Epithelial cell of esophagus (primary cell): ENCODE measurements around the gene SH3GL2.
A peak's percentile ranks its signal among the peaks of the same experiment; 100 is the strongest.

Experiments
- DNase-seq: peaks from one replicate; pipeline ENCODE4 v3.0.0; 2010; ENCODE audit warnings: low read depth
- H3K4me3 ChIP-seq: 2 replicates; pipeline ENCODE4 v1.5.1; 2011; ENCODE audit warnings: mild to moderate bottlenecking, low read length, control low read depth
- CTCF ChIP-seq: IDR thresholded peaks from 2 replicates; pipeline ENCODE4 v1.5.1; 2011; ENCODE audit warnings: low read depth, mild to moderate bottlenecking, low read length, control low read depth, inconsistent platforms; ENCODE audit not compliant: insufficient read depth; ENCODE audit errors: missing control alignments

Gene SH3GL2

GRCh38 chr9:17734674-17735073 is 155.8 kb downstream of the SH3GL2 start:
- no peak for DNase-seq
- H3K4me3 ChIP-seq: no peak overlapping the region
- TF ChIP-seq CTCF: no peak

GRCh38 chr9:17735859-17736258 is 157.0 kb downstream of the SH3GL2 start:
- no peak overlapping the region for H3K4me3 ChIP-seq
- no peak for DNase-seq
- no peak for TF ChIP-seq CTCF

- no peak for DNase-seq
- TF ChIP-seq CTCF: no peak
- H3K4me3 ChIP-seq: no peak overlapping the region
Observed at GRCh38 chr9:17739022-17739421, 160.2 kb downstream of the SH3GL2 start.

GRCh38 chr9:17739736-17740135 is 160.9 kb downstream of the SH3GL2 start:
- TF ChIP-seq CTCF: no peak
- H3K4me3 ChIP-seq: no peak overlapping the region
- DNase-seq: no peak

GRCh38 chr9:17742067-17742466 is 163.2 kb downstream of the SH3GL2 start:
- TF ChIP-seq CTCF: no peak
- peak; percentile 4 for DNase-seq
- H3K4me3 ChIP-seq: no peak overlapping the region

GRCh38 chr9:17744786-17745185 is 165.9 kb downstream of the SH3GL2 start:
- no peak overlapping the region for H3K4me3 ChIP-seq
- peak; percentile 34 for DNase-seq
- no peak for TF ChIP-seq CTCF

GRCh38 chr9:17750269-17750668 is 171.4 kb downstream of the SH3GL2 start:
- DNase-seq: no peak
- no peak overlapping the region for H3K4me3 ChIP-seq
- TF ChIP-seq CTCF: no peak
